Stimulated activated CD4-positive, alpha-beta T cell treated with anti-CD3 and anti-CD28 coated beads, Interleukin-1b, Interleukin-23, amount 100 ng/mL, for 24 hours (primary cell): Measurements from ENCODE around the gene KCNJ14.
A peak's percentile ranks its signal among the peaks of the same experiment; 100 is the strongest.

ENCODE experiments used
- DNase-seq, 4 experiments: peaks; one replicate each; pipeline ENCODE4 v3.0.0-alpha.2; 2020; ENCODE audit warnings: low read depth in 4 of 4, low spot score in 1 of 4

KCNJ14 gene

GRCh38 chr19:48445256-48445605 is 10.1 kb upstream of the KCNJ14 start:
- DNase-seq: no peak

GRCh38 chr19:48445606-48446481 is 9.5 kb upstream of the KCNJ14 start, which contains the start of gene GRWD1:
Gene GRWD1 (plus strand): TSS chr19:48445983. CDS start chr19:48446006, 23 bp downstream.
- peak; percentile 75 to 90 (median 86) for DNase-seq

- no peak for DNase-seq
Measured at GRCh38 chr19:48446579-48446978, 8.8 kb upstream of the KCNJ14 start.

- DNase-seq: no peak
Measured at GRCh38 chr19:48448563-48448962, 6.8 kb upstream of the KCNJ14 start.

GRCh38 chr19:48450441-48450840 is 4.9 kb upstream of the KCNJ14 start:
- DNase-seq: no peak

- no peak for DNase-seq
Measured at GRCh38 chr19:48450863-48451262, 4.5 kb upstream of the KCNJ14 start.

GRCh38 chr19:48451624-48452023 is 3.8 kb upstream of the KCNJ14 start:
- DNase-seq: no peak

- no peak for DNase-seq
Measured at GRCh38 chr19:48452289-48453190, 2.8 kb upstream of the KCNJ14 start.

GRCh38 chr19:48454150-48454730 is 1.1 kb upstream of the KCNJ14 start:
- DNase-seq: no peak

GRCh38 chr19:48455908-48456562 is 661 bp downstream of the KCNJ14 start:
- no peak for DNase-seq

GRCh38 chr19:48456864-48457263 is 1.5 kb downstream of the KCNJ14 start:
- no peak for DNase-seq

GRCh38 chr19:48458016-48458415 is 2.6 kb downstream of the KCNJ14 start:
- no peak for DNase-seq

GRCh38 chr19:48461651-48461981 is 6.2 kb downstream of the KCNJ14 start:
- DNase-seq: no peak

- no peak for DNase-seq
Measured at GRCh38 chr19:48461982-48462655, 6.7 kb downstream of the KCNJ14 start.

GRCh38 chr19:48465215-48465614 is 9.8 kb downstream of the KCNJ14 start:
- no peak for DNase-seq

- no peak for DNase-seq
Measured at GRCh38 chr19:48466561-48467325, 11.4 kb downstream of the KCNJ14 start.

GRCh38 chr19:48468772-48469288 is 13.5 kb downstream of the KCNJ14 start:
- peak; percentile 95 to 98 (median 98) for DNase-seq

GRCh38 chr19:48469289-48469881 is 14.0 kb downstream of the KCNJ14 start, which contains the start of gene CYTH2:
Gene CYTH2 (plus strand): TSS chr19:48469369. CDS start chr19:48469508, 139 bp downstream.
- peak; percentile 45 to 75 (median 54) for DNase-seq
